Embryonic facial prominence (tissue), 1 donor: Measurements from ENCODE around the gene SLC4A3.

Source experiments
- DNase-seq: peaks from one replicate; pipeline ENCODE4 v3.0.0-alpha.2; 2016; ENCODE audit errors: extremely low spot score

Gene SLC4A3

GRCh38 chr2:219613461-219614070 lies 13.9 kb upstream of the SLC4A3 start:
- no peak for DNase-seq

GRCh38 chr2:219614076-219614860 lies 13.2 kb upstream of the SLC4A3 start:
- no peak for DNase-seq

GRCh38 chr2:219615036-219615435 lies 12.4 kb upstream of the SLC4A3 start:
- DNase-seq = no peak

GRCh38 chr2:219615894-219616293 lies 11.5 kb upstream of the SLC4A3 start:
- DNase-seq = no peak

GRCh38 chr2:219616550-219616949 lies 10.9 kb upstream of the SLC4A3 start:
- no peak for DNase-seq

- no peak for DNase-seq
Observed at GRCh38 chr2:219618733-219619122, 8.7 kb upstream of the SLC4A3 start.

- DNase-seq = no peak
Observed at GRCh38 chr2:219619235-219619634, 8.2 kb upstream of the SLC4A3 start.

- no peak for DNase-seq
Observed at GRCh38 chr2:219620546-219620945, 6.9 kb upstream of the SLC4A3 start.

GRCh38 chr2:219621935-219622334 lies 5.5 kb upstream of the SLC4A3 start:
- no peak for DNase-seq

- no peak for DNase-seq
Observed at GRCh38 chr2:219622472-219622871, 5.0 kb upstream of the SLC4A3 start.

- DNase-seq = no peak
Observed at GRCh38 chr2:219624565-219624964, 2.9 kb upstream of the SLC4A3 start.

- no peak for DNase-seq
Observed at GRCh38 chr2:219625179-219625578, 2.3 kb upstream of the SLC4A3 start.

GRCh38 chr2:219626540-219626939 lies 890 bp upstream of the SLC4A3 start:
- no peak for DNase-seq

GRCh38 chr2:219628235-219628985 lies 980 bp downstream of the SLC4A3 start:
- DNase-seq = no peak

GRCh38 chr2:219628986-219629901 lies 1.8 kb downstream of the SLC4A3 start:
- DNase-seq = no peak

- no peak for DNase-seq
Observed at GRCh38 chr2:219629976-219630695, 2.7 kb downstream of the SLC4A3 start.

- no peak for DNase-seq
Observed at GRCh38 chr2:219630770-219631405, 3.5 kb downstream of the SLC4A3 start.

- no peak for DNase-seq
Observed at GRCh38 chr2:219631406-219631891, 4.0 kb downstream of the SLC4A3 start.

- no peak for DNase-seq
Observed at GRCh38 chr2:219631904-219632759, 4.7 kb downstream of the SLC4A3 start.

GRCh38 chr2:219632760-219633105 lies 5.3 kb downstream of the SLC4A3 start:
- no peak for DNase-seq
